ENCODE data around the gene AATF. TPM values are rescaled to one million over a fixed set of nuclear protein-coding genes. Genes with fewer than 3 reads are reported as not detected.
"Not testable (repeated sequence)": the region's sequence is repeated elsewhere in the genome, so short reads cannot be mapped to it uniquely, and the experiment has no call there.

Gene AATF
- total and polyA plus RNA-seq, 2 experiments from 2014 or later, result 35.6 to 48.1 TPM

- H3K27ac ChIP-seq, result no peak overlapping the region
- no peaks in the 10 kb centered on the region for H3K9me3 ChIP-seq (ENCODE audit: low read depth)
- no peaks in the 10 kb centered on the region for H3K9me2 ChIP-seq (ENCODE audit: insufficient read depth)
- no peaks in the 10 kb centered on the region for H3F3A ChIP-seq (ENCODE audit: insufficient read depth)
- in situ Hi-C loops (cut with MboI), result no loop called here
- no peak overlapping the region for H2AFZ ChIP-seq
- 0 out of 2 replicates have a peak, but pooled peaks cover 3% of the 10 kb centered on the region for H3K4me1 ChIP-seq (ENCODE audit: insufficient read depth)
- no peaks in the 10 kb centered on the region for H4K20me1 ChIP-seq (ENCODE audit: insufficient read depth)
- no peaks in the 10 kb centered on the region for H3K79me2 ChIP-seq (ENCODE audit: insufficient read depth)
- no peak for TF ChIP-seq EZH2phosphoT487 (IDR thresholded peaks at IDR 0.05; ENCODE audit: insufficient read depth, low read depth)
- no peak for TF ChIP-seq EZH2 (IDR thresholded peaks at IDR 0.05; ENCODE audit: insufficient read depth, poor library complexity, severe bottlenecking)
- no peaks in the 10 kb centered on the region for H3K36me3 ChIP-seq (ENCODE audit: low read depth)
- H3K4me3 ChIP-seq, result no peak overlapping the region
- WGBS, 2 experiments (ENCODE audit: low coverage in 1 of 2, low lambda C conversion rate in 2 of 2, missing lambda C conversion rate in 2 of 2), result 74 to 80% methylated on average over 3 of the region's 3 CpGs
- H3K9ac ChIP-seq, result no peak overlapping the region
- DNase-seq, result no peak
- no peaks in the 10 kb centered on the region for H3K27me3 ChIP-seq (replicated peaks; ENCODE audit: insufficient read depth)
- H3K4me2 ChIP-seq (ENCODE audit: unreplicated experiment), result no peak overlapping the region
These were observed 120.3 kb downstream of the AATF start for GRCh38 chr17:37069087-37069486.

DNA sequence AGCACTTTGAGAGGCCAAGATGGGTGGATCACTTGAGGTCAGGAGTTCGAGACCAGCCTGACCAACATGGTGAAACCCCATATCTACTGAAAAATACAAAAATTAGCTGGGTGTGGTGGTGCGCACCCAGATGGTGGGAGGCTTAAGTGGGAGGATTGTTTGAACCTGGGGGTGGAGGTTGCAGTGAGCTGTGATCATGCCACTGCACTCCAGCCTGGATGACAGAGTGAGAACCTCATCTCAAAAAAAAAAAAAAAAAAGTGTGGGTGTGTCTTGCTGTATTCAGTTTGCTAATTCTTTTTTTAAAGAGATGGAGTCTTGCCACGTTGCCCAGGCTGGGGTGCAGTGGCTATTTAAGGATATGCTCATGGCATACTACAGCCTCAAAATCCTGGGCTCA lies 124.7 kb downstream of the AATF start:
- H3K36me3 ChIP-seq (ENCODE audit: low read depth); H3K4me3 ChIP-seq; H3K9me3 ChIP-seq (ENCODE audit: low read depth); H3K79me2 ChIP-seq (ENCODE audit: insufficient read depth); H2AFZ ChIP-seq; H3K9me2 ChIP-seq (ENCODE audit: insufficient read depth); H3K9ac ChIP-seq; DNase-seq; in situ Hi-C loops (cut with MboI); H3K27me3 ChIP-seq (replicated peaks; ENCODE audit: insufficient read depth); H3K27ac ChIP-seq; H3K4me2 ChIP-seq (ENCODE audit: unreplicated experiment); H3K4me1 ChIP-seq (ENCODE audit: insufficient read depth); H4K20me1 ChIP-seq (ENCODE audit: insufficient read depth); H3F3A ChIP-seq (ENCODE audit: insufficient read depth): not testable (repeated sequence)
- 58 to 67% methylated on average over 3 of the region's 3 CpGs for WGBS, 2 experiments (ENCODE audit: low coverage in 1 of 2, low lambda C conversion rate in 2 of 2, missing lambda C conversion rate in 2 of 2)

DNA sequence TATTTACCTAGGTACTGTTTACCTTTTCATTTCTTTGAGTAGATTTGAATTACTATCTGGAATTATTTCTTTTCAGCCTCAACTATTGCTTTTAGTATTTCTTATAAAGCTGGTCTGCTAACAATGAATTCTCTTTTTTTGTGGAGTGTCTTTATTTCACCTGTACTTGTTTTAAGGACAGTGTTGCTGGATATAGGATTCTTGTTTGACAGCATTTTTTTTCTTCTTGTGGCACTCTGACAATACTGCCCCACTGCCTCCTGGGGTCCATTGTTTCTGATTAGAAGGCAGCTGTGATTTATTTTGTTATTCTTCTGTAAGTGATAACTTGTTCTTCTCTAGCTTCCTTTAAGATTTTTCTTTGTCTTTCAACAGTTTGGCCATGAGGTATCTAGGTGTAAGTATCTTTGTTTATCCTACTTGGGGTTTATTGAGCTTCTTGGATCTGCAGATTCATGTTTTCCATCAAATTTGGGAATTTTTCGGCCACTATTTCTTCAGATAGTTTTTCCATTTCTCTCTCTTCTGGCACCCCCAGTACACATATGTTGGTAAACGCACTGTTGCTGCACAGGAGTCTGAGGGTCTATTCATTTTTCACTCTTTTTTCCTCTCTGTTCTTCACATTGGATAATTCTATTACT lies 130.4 kb downstream of the AATF start:
- in situ Hi-C loops (cut with MboI), result no loop called here
- H3K36me3 ChIP-seq (ENCODE audit: low read depth), result no peaks in the 10 kb centered on the region
- no peak overlapping the region for H2AFZ ChIP-seq
- H3F3A ChIP-seq (ENCODE audit: insufficient read depth), result 0 out of 2 replicates have a peak, but pooled peaks cover 4% of the 10 kb centered on the region
- H3K27me3 ChIP-seq (replicated peaks; ENCODE audit: insufficient read depth), result no peaks in the 10 kb centered on the region
- no peaks in the 10 kb centered on the region for H3K79me2 ChIP-seq (ENCODE audit: insufficient read depth)
- H3K9ac ChIP-seq, result no peak overlapping the region
- no peaks in the 10 kb centered on the region for H3K4me1 ChIP-seq (ENCODE audit: insufficient read depth)
- no peaks in the 10 kb centered on the region for H3K9me3 ChIP-seq (ENCODE audit: low read depth)
- H3K27ac ChIP-seq, result no peak overlapping the region
- no peak for DNase-seq
- H3K4me2 ChIP-seq (ENCODE audit: unreplicated experiment), result no peak overlapping the region
- no peaks in the 10 kb centered on the region for H4K20me1 ChIP-seq (ENCODE audit: insufficient read depth)
- no peak overlapping the region for H3K4me3 ChIP-seq
- WGBS, 2 experiments (ENCODE audit: low coverage in 1 of 2, low lambda C conversion rate in 2 of 2, missing lambda C conversion rate in 2 of 2), result 59 to 69% methylated on average over 2 of the region's 2 CpGs
- TF ChIP-seq EZH2 (IDR thresholded peaks at IDR 0.05; ENCODE audit: insufficient read depth, poor library complexity, severe bottlenecking) (no peak), EZH2phosphoT487 (IDR thresholded peaks at IDR 0.05; ENCODE audit: insufficient read depth, low read depth) (no peak)
- no peaks in the 10 kb centered on the region for H3K9me2 ChIP-seq (ENCODE audit: insufficient read depth)

DNA sequence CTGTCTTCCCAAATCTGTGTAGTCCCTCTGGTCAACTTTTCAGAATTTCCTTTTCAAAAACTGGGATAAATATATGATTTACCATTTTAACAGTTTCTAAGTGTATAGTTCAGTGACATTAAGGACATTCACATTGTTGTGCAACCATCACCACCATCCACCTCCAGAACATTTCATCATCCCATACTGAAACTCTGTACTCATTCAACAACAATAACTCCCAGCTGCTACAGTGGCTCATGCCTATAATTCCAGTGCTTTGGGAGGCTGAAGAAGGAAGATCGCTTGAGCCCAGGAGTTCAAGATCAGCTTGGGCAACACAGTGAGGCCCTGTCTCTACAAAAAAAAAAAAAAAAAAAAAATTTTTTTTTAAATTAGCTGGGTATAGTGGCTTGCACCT lies 131.0 kb downstream of the AATF start:
- Histone ChIP-seq H3K27ac (no peak overlapping the region), H3K4me2 (ENCODE audit: unreplicated experiment) (no peak overlapping the region), H3K4me1 (ENCODE audit: insufficient read depth) (no peaks in the 10 kb centered on the region), H3K27me3 (replicated peaks; ENCODE audit: insufficient read depth) (no peaks in the 10 kb centered on the region), H4K20me1 (ENCODE audit: insufficient read depth) (no peaks in the 10 kb centered on the region), H3K9me2 (ENCODE audit: insufficient read depth) (no peaks in the 10 kb centered on the region), H3F3A (ENCODE audit: insufficient read depth) (0 out of 2 replicates have a peak, but pooled peaks cover 4% of the 10 kb centered on the region), H3K9me3 (ENCODE audit: low read depth) (no peaks in the 10 kb centered on the region), H3K9ac (no peak overlapping the region), H3K36me3 (ENCODE audit: low read depth) (no peaks in the 10 kb centered on the region), H2AFZ (no peak overlapping the region), H3K79me2 (ENCODE audit: insufficient read depth) (no peaks in the 10 kb centered on the region), H3K4me3 (no peak overlapping the region)
- in situ Hi-C loops (cut with MboI), result no loop called here
- TF ChIP-seq EZH2phosphoT487 (IDR thresholded peaks at IDR 0.05; ENCODE audit: insufficient read depth, low read depth) (no peak), EZH2 (IDR thresholded peaks at IDR 0.05; ENCODE audit: insufficient read depth, poor library complexity, severe bottlenecking) (no peak)
- WGBS, 2 experiments (ENCODE audit: low coverage in 1 of 2, low lambda C conversion rate in 2 of 2, missing lambda C conversion rate in 2 of 2), result 54 to 67% methylated on average over 1 of the region's 1 CpG
- DNase-seq, result peak; percentile 60

- Histone ChIP-seq H3K27me3 (replicated peaks; ENCODE audit: insufficient read depth) (no peaks in the 10 kb centered on the region), H3K9ac (no peak overlapping the region), H3F3A (ENCODE audit: insufficient read depth) (0 out of 2 replicates have a peak, but pooled peaks cover 4% of the 10 kb centered on the region), H3K79me2 (ENCODE audit: insufficient read depth) (no peaks in the 10 kb centered on the region), H3K9me3 (ENCODE audit: low read depth) (no peaks in the 10 kb centered on the region), H3K4me2 (ENCODE audit: unreplicated experiment) (no peak overlapping the region), H2AFZ (no peak overlapping the region), H3K4me3 (no peak overlapping the region), H3K9me2 (ENCODE audit: insufficient read depth) (no peaks in the 10 kb centered on the region), H3K4me1 (ENCODE audit: insufficient read depth) (no peaks in the 10 kb centered on the region), H3K27ac (no peak overlapping the region), H4K20me1 (ENCODE audit: insufficient read depth) (no peaks in the 10 kb centered on the region), H3K36me3 (ENCODE audit: low read depth) (no peaks in the 10 kb centered on the region)
- 85 to 96% methylated on average over 5 of the region's 5 CpGs for WGBS, 2 experiments (ENCODE audit: low coverage in 1 of 2, low lambda C conversion rate in 2 of 2, missing lambda C conversion rate in 2 of 2)
- no peak for DNase-seq
- TF ChIP-seq EZH2phosphoT487 (IDR thresholded peaks at IDR 0.05; ENCODE audit: insufficient read depth, low read depth), result no peak
- TF ChIP-seq EZH2 (IDR thresholded peaks at IDR 0.05; ENCODE audit: insufficient read depth, poor library complexity, severe bottlenecking), result no peak
- in situ Hi-C loops (cut with MboI), result no loop called here
These were observed 132.5 kb downstream of the AATF start for GRCh38 chr17:37081287-37081686.
